PC-9 (cell line): ENCODE results near the gene ERMARD. TPM values are rescaled to one million over a fixed set of nuclear protein-coding genes. Genes with fewer than 3 reads are reported as not detected.

Source experiments
- BruUV-seq: library from RNA; stranded (reverse); fragments of 400-500 nt; replicated peaks from 2 replicates; lab custom pipeline; 2021; lab: Mats Ljungman, UMichigan
- CTCF ChIA-PET: fragments of 300-600 bp; sonication (Branson Sonifier 250); formaldehyde crosslinking; loops from one replicate; lab custom pipeline; 2022; ENCODE audit warnings: antibody characterized with exemption; lab: Charles Lee
- POLR2A ChIA-PET: fragments of 300-600 bp; sonication (Branson Sonifier 250); formaldehyde crosslinking; loops from one replicate; lab custom pipeline; 2022; ENCODE audit warnings: antibody characterized with exemption; ENCODE audit not compliant: unreplicated experiment; lab: Charles Lee
- DNase-seq, 2 experiments: peaks; one replicate each; pipeline versions ENCODE4 v3.0.0 to v3.0.0-alpha.2; 2015 to 2022; ENCODE audit warnings: mixed read lengths in 1 of 2
- H2AFZ ChIP-seq: fragments of 200-600 bp; sonication (generic); 2 replicates; pipeline ENCODE4 v1.8.1; 2017; ENCODE audit warnings: antibody characterized with exemption
- H3F3A ChIP-seq: fragments of 200-600 bp; sonication (generic); 2 replicates; pipeline ENCODE4 v1.8.1; 2017; ENCODE audit warnings: antibody characterized with exemption, mild to moderate bottlenecking, low read depth; ENCODE audit not compliant: insufficient read depth
- H3K27ac ChIP-seq: fragments of 200-600 bp; sonication (generic); 2 replicates; pipeline ENCODE4 v1.6.1; 2016; ENCODE audit warnings: mixed run types
- H3K27me3 ChIP-seq: fragments of 200-600 bp; sonication (generic); 2 replicates; pipeline ENCODE4 v1.6.1; 2016; ENCODE audit warnings: low read depth, mixed run types; ENCODE audit not compliant: insufficient read depth
- H3K36me3 ChIP-seq: fragments of 200-600 bp; sonication (generic); 2 replicates; pipeline ENCODE4 v1.6.1; 2016; ENCODE audit warnings: low read depth, mixed run types
- H3K4me1 ChIP-seq: fragments of 200-600 bp; sonication (generic); replicated peaks from 2 replicates; pipeline ENCODE4 v1.6.1; 2016; ENCODE audit warnings: mixed run types; ENCODE audit not compliant: insufficient read depth
- H3K4me2 ChIP-seq: fragments of 200-600 bp; sonication (generic); 2 replicates; pipeline ENCODE4 v1.6.1; 2017; ENCODE audit warnings: mixed run types
- H3K4me3 ChIP-seq: fragments of 200-600 bp; sonication (generic); 2 replicates; pipeline ENCODE4 v1.6.1; 2016; ENCODE audit warnings: mixed run types
- H3K79me2 ChIP-seq: fragments of 200-600 bp; sonication (generic); 2 replicates; pipeline ENCODE4 v1.6.1; 2017; ENCODE audit warnings: low read depth, mixed run types
- H3K9me2 ChIP-seq: fragments of 200-600 bp; sonication (generic); 2 replicates; pipeline ENCODE4 v1.8.1; 2017; ENCODE audit warnings: mild to moderate bottlenecking; ENCODE audit not compliant: insufficient read depth
- H3K9me3 ChIP-seq: fragments of 200-600 bp; sonication (generic); 2 replicates; pipeline ENCODE4 v1.8.1; 2016; ENCODE audit warnings: low read depth; ENCODE audit not compliant: insufficient read depth
- H4K20me1 ChIP-seq: fragments of 200-600 bp; sonication (generic); 2 replicates; pipeline ENCODE4 v1.8.1; 2017; ENCODE audit not compliant: insufficient read depth
- EZH2 ChIP-seq: fragments of 200-600 bp; sonication (generic); IDR thresholded peaks from 2 replicates; pipeline ENCODE4 v1.8.0; 2017; ENCODE audit warnings: antibody characterized with exemption, low read depth
- intact Hi-C: fragments of 100-400 bp; cut with micrococcal nuclease; formaldehyde crosslinking; loops from one replicate; pipeline ENCODE4 v1.10.0; 2022; ENCODE audit not compliant: unreplicated experiment
- total RNA-seq: library from RNA; stranded (reverse); gene quantifications from 2 replicates; pipeline ENCODE4 v1.2.3, GENCODE V29; 2021
- TF ChIP-seq, protein P1 (sequence below): fragments of 200-600 bp; sonication (generic); conservative IDR thresholded peaks from 2 replicates; pipeline ENCODE4 v1.6.1; 2017; ENCODE audit warnings: mixed run types, antibody characterized with exemption, mild to moderate bottlenecking, moderate library complexity

Gene ERMARD
- total RNA-seq, 1 experiment from 2014 or later = 19.3 TPM

DNA sequence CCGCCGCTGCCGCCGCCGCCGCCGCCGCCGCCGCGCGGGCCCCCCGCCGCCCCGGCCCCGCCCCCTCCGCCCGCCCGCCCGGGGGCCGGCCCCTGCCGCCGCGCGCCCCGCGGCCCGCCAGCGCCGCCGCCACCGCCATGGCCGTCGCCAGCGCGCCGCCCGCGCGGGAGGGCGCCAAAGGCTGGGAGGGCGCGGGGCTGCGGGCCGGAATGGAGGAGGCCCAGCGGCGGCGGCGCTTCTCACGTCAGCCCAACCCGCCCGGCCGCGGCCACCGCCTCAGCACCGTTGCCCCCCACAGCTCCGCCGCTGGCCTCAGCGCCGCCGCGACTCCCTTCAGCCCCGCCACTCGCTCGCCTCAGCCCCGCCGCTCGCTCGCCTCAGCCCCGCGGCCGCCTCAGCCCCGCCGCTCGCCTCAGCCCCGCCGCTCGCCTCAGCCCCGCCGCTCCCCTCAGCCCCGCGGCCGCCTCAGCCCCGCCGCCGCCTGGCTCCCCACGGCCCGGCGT, 27.4 kb upstream of the ERMARD start:
- H3F3A ChIP-seq = peaks cover 25% of the 10 kb centered on the region; the same call in 1 of the 2 replicates
- no peak overlapping the region; the same call in 1 of the 2 replicates for H3K4me3 ChIP-seq
- peaks cover 41% of the 10 kb centered on the region for H3K79me2 ChIP-seq
- BruUV-seq = no TSS peak
- H3K9me2 ChIP-seq = no peaks in the 10 kb centered on the region
- no peak for TF ChIP-seq EZH2
- TF ChIP-seq, protein P1, sequence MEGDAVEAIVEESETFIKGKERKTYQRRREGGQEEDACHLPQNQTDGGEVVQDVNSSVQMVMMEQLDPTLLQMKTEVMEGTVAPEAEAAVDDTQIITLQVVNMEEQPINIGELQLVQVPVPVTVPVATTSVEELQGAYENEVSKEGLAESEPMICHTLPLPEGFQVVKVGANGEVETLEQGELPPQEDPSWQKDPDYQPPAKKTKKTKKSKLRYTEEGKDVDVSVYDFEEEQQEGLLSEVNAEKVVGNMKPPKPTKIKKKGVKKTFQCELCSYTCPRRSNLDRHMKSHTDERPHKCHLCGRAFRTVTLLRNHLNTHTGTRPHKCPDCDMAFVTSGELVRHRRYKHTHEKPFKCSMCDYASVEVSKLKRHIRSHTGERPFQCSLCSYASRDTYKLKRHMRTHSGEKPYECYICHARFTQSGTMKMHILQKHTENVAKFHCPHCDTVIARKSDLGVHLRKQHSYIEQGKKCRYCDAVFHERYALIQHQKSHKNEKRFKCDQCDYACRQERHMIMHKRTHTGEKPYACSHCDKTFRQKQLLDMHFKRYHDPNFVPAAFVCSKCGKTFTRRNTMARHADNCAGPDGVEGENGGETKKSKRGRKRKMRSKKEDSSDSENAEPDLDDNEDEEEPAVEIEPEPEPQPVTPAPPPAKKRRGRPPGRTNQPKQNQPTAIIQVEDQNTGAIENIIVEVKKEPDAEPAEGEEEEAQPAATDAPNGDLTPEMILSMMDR = no peak
- no peak overlapping the region for H2AFZ ChIP-seq
- H3K4me2 ChIP-seq = no peak overlapping the region
- peaks cover 34% of the 10 kb centered on the region for H3K4me1 ChIP-seq
- no peaks in the 10 kb centered on the region for H3K27me3 ChIP-seq
- H3K27ac ChIP-seq = no peak overlapping the region
- 0 out of 2 replicates have a peak, but pooled peaks cover 3% of the 10 kb centered on the region for H3K36me3 ChIP-seq
- DNase-seq = no peak
- CTCF ChIA-PET = no interaction called here
- intact Hi-C loops = loop anchor here (1.0 to 2.0 kb wide), 2 partner anchors 22 to 27 kb away; partner anchors contain the start of genes C6orf120, DYNLT2, ERMARD and WDR27
- no peaks in the 10 kb centered on the region for H3K9me3 ChIP-seq
- peaks cover 11% of the 10 kb centered on the region for H4K20me1 ChIP-seq
- POLR2A ChIA-PET = no interaction called here

- POLR2A ChIA-PET = no interaction called here
- Histone ChIP-seq H3K9me3 (no peaks in the 10 kb centered on the region), H3K4me2 (peak within 1 kb of the TSS; percentile 99), H4K20me1 (peaks cover 11% of the 10 kb centered on the region), H3K36me3 (0 out of 2 replicates have a peak, but pooled peaks cover 3% of the 10 kb centered on the region), H3K9me2 (no peaks in the 10 kb centered on the region), H3K4me3 (peak within 1 kb of the TSS; percentile 75), H3F3A (peaks cover 25% of the 10 kb centered on the region; the same call in 1 of the 2 replicates), H3K27ac (peak within 1 kb of the TSS; percentile 60), H3K27me3 (no peaks in the 10 kb centered on the region), H2AFZ (peak within 1 kb of the TSS; percentile 95), H3K79me2 (peaks cover 35% of the 10 kb centered on the region), H3K4me1 (peaks cover 34% of the 10 kb centered on the region)
- CTCF ChIA-PET = no interaction called here
- intact Hi-C loops = loop anchor here (2.0 kb wide), 1 partner anchor 26 kb away; the partner anchor contains the start of genes DYNLT2 and ERMARD
- TF ChIP-seq EZH2 = no peak
- TF ChIP-seq, protein P1 = no peak
- peak in 1 of 2 experiments; percentile 33 for DNase-seq
- BruUV-seq = TSS peak; percentile 64
Measured at GRCh38 chr6:169724494-169725124, 26.8 kb upstream of the ERMARD start, which contains the start of gene PHF10. Gene PHF10, minus strand, starts transcription at chr6:169724500. Its CDS starts 569 bp downstream, at chr6:169723931.

DNA sequence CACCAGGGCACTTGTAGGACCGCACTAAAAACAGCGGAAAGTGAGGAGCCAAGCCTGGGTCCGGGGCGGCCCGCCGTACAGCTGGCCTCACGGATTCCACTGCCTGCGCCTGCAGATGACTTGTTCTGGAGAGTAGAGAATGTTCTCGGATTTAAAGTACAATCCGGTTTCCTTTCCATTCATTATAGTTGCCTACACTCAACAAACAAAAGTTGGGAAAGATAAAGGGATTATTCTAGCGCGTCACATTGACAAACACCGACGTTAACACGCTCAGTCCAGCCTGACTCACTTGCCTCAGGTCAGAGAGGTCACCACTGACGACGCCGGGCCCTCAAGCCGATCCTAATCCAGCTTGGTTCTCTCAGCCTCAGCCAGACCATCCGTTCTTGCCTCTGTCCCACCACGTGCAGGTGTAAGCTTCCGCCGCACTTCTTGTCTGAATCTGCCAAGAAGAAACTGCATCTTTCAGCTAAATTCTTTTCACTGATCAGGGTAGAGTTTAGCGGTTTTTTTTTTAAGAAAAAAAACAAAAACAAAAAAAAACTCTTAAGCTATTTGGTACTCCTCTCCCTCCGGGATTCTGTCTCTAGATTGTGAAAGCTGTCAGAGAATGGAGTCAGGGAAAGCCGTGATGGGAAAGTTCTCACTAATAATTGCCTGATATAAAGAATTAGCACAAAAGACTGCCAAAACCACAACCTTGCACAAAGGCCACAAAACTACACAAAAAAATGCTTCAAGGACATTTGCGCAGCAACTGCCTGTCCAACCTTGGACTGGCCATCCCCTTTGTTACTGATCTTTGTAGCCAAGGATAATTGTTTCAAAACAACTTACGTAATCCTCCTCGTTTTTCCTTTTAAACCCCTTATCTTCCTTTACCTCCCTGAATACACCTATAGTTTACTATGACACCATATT, 26.0 kb upstream of the ERMARD start:
- intact Hi-C loops = loop anchor here (2.0 kb wide), 1 partner anchor 25 kb away; the partner anchor contains the start of genes DYNLT2 and ERMARD
- peak; percentile 21 to 77 for DNase-seq
- TF ChIP-seq, protein P1 = no peak
- no peak for TF ChIP-seq EZH2
- Histone ChIP-seq H3F3A (peaks cover 25% of the 10 kb centered on the region; the same call in 1 of the 2 replicates), H3K4me1 (peaks cover 33% of the 10 kb centered on the region), H4K20me1 (peaks cover 10% of the 10 kb centered on the region), H3K36me3 (0 out of 2 replicates have a peak, but pooled peaks cover under 1% of the 10 kb centered on the region), H2AFZ (peak overlapping the region; percentile 95), H3K4me2 (peak overlapping the region; percentile 87), H3K27ac (peak overlapping the region; percentile 60), H3K79me2 (peaks cover 29% of the 10 kb centered on the region), H3K9me2 (no peaks in the 10 kb centered on the region), H3K27me3 (no peaks in the 10 kb centered on the region), H3K9me3 (no peaks in the 10 kb centered on the region), H3K4me3 (peak overlapping the region; percentile 75)
- BruUV-seq = no TSS peak
- ChIA-PET CTCF (no interaction called here), POLR2A (no interaction called here)
